ENCODE results near the gene CRB1.

The CRB1 gene

GRCh38 chr1:197362871-197363270 lies 94.8 kb downstream of the CRB1 start:
- no peak for DNase-seq
- TF ChIP-seq CTCF (IDR thresholded peaks at IDR 0.05; ENCODE audit: low read depth, low read length, missing control alignments), result no peak
- Histone ChIP-seq H3K4me3 (ENCODE audit: low read depth, low read length) (no peak overlapping the region), H3K27me3 (replicated peaks) (no peaks in the 10 kb centered on the region), H3K36me3 (replicated peaks) (no peaks in the 10 kb centered on the region), H3K27ac (no peak overlapping the region)
- in situ Hi-C loops (cut with HindIII; ENCODE audit: low pct_ligation_motif_present, low sequenced_read_pairs), result no loop called here

- H3K27ac ChIP-seq, result no peak overlapping the region
- no peaks in the 10 kb centered on the region for H3K36me3 ChIP-seq (replicated peaks)
- H3K27me3 ChIP-seq (replicated peaks), result no peaks in the 10 kb centered on the region
- H3K4me3 ChIP-seq (ENCODE audit: low read depth, low read length), result no peak overlapping the region
- no peak for TF ChIP-seq CTCF (IDR thresholded peaks at IDR 0.05; ENCODE audit: low read depth, low read length, missing control alignments)
- in situ Hi-C loops (cut with HindIII; ENCODE audit: low pct_ligation_motif_present, low sequenced_read_pairs), result no loop called here
- DNase-seq, result no peak
Observed at GRCh38 chr1:197363855-197364254, 95.8 kb downstream of the CRB1 start.

- DNase-seq, result no peak
- in situ Hi-C loops (cut with HindIII; ENCODE audit: low pct_ligation_motif_present, low sequenced_read_pairs), result no loop called here
- no peak for TF ChIP-seq CTCF (IDR thresholded peaks at IDR 0.05; ENCODE audit: low read depth, low read length, missing control alignments)
- H3K36me3 ChIP-seq (replicated peaks), result no peaks in the 10 kb centered on the region
- H3K27me3 ChIP-seq (replicated peaks), result no peaks in the 10 kb centered on the region
- H3K27ac ChIP-seq, result no peak overlapping the region
- H3K4me3 ChIP-seq (ENCODE audit: low read depth, low read length), result no peak overlapping the region
Observed at GRCh38 chr1:197366996-197367395, 98.9 kb downstream of the CRB1 start.

- Histone ChIP-seq H3K36me3 (replicated peaks) (no peaks in the 10 kb centered on the region), H3K27ac (no peak overlapping the region), H3K4me3 (ENCODE audit: low read depth, low read length) (no peak overlapping the region), H3K27me3 (replicated peaks) (no peaks in the 10 kb centered on the region)
- in situ Hi-C loops (cut with HindIII; ENCODE audit: low pct_ligation_motif_present, low sequenced_read_pairs), result no loop called here
- no peak for DNase-seq
- TF ChIP-seq CTCF (IDR thresholded peaks at IDR 0.05; ENCODE audit: low read depth, low read length, missing control alignments), result no peak
Observed at GRCh38 chr1:197367627-197368026, 99.6 kb downstream of the CRB1 start.

- Histone ChIP-seq H3K27me3 (replicated peaks) (no peaks in the 10 kb centered on the region), H3K27ac (no peak overlapping the region), H3K4me3 (ENCODE audit: low read depth, low read length) (no peak overlapping the region), H3K36me3 (replicated peaks) (no peaks in the 10 kb centered on the region)
- DNase-seq, result no peak
- in situ Hi-C loops (cut with HindIII; ENCODE audit: low pct_ligation_motif_present, low sequenced_read_pairs), result no loop called here
- TF ChIP-seq CTCF (IDR thresholded peaks at IDR 0.05; ENCODE audit: low read depth, low read length, missing control alignments), result no peak
Observed at GRCh38 chr1:197374428-197374827, 106.4 kb downstream of the CRB1 start.

GRCh38 chr1:197384471-197384870 lies 116.4 kb downstream of the CRB1 start:
- in situ Hi-C loops (cut with HindIII; ENCODE audit: low pct_ligation_motif_present, low sequenced_read_pairs), result no loop called here
- TF ChIP-seq CTCF (IDR thresholded peaks at IDR 0.05; ENCODE audit: low read depth, low read length, missing control alignments), result no peak
- Histone ChIP-seq H3K4me3 (ENCODE audit: low read depth, low read length) (no peak overlapping the region), H3K36me3 (replicated peaks) (no peaks in the 10 kb centered on the region), H3K27ac (no peak overlapping the region), H3K27me3 (replicated peaks) (no peaks in the 10 kb centered on the region)
- no peak for DNase-seq

Data from brain microvascular endothelial cell (primary cell).